Left hindlimb (tissue), 1 donor: ENCODE results near the gene HSD17B13.

ENCODE experiments used
- DNase-seq: peaks from one replicate; pipeline ENCODE4 v3.0.0-alpha.2; 2018

HSD17B13 gene

DNA sequence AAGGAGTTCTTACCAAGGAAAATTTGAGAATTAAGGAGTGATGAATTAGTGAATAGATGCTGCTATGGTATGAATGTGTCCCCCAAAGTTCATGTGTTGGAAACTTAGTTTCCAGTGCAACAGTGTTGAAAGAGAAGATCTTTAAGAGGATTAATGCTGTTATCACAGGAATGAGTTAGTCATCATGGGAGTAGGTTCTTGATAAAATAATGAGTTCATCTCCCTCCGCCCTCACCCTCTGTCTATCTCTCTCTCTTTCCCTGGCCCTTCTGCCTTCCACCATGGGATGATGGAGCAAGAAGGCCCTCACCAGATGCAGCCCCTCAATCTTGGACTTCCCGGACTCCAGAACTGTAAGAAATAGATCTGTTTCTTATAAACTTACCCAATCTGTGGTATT, 64.0 kb downstream of the HSD17B13 start:
- DNase-seq: no peak

DNA sequence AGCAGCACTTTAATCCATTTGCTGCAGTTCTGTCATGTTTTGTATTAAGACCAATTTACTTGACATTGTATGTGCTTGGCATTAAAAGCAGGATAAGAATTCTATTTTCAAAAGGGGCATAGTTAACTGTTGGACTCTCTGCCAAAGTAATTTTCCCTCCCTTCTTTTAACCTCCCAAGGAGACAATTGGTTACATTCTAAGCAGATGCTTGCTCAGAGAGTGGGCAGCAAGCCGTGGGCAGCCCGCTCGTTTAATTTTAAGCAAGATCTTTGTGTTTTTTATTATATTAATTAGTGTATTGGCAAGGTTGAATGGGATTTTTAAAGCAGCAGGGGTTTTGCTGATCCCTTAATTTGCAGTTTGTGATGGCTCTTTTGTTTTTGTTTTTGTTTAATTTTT, 65.2 kb downstream of the HSD17B13 start:
- no peak for DNase-seq

DNA sequence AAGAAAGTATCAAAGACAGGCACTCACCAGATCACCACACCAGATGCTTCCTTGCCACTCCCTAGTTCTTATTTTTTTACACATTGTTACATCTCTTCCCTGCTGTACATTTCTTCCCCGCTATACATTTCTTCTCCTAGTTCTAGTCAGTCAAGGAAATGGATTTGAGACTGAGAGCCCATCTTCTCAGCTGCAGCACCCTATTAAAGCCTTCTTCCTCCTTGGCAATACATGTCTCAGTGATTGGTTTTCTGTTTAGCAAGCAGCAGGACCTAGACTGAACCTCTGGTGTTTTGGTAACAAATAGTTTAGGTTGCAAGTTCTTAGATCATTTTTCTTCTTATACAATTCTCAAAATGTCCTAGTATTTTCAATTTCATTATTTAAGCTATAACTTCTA, 66.9 kb downstream of the HSD17B13 start:
- no peak for DNase-seq
